Thymus (tissue), 14 donors: ENCODE measurements around the gene ULK1. TPM values are rescaled to one million over a fixed set of nuclear protein-coding genes. Genes with fewer than 3 reads are reported as not detected.

Source experiments
- DNase-seq, 9 donors: peaks; one replicate each; pipeline ENCODE4 v3.0.0-alpha.2; 2013; ENCODE audit warnings: low spot score in 9 of 9, low read depth in 6 of 9, missing footprints in 1 of 9
- H3K27ac ChIP-seq, 2 donors: one replicate each; pipeline ENCODE4 v1.5.1; 2013; ENCODE audit warnings: control low read depth in 1 of 2, low read depth in 1 of 2, low read length in 1 of 2, mild to moderate bottlenecking in 1 of 2, moderate library complexity in 1 of 2
- H3K27me3 ChIP-seq, 2 donors: one replicate each; pipeline ENCODE4 v1.5.1; 2013; ENCODE audit warnings: low read length in 1 of 2; ENCODE audit not compliant: control insufficient read depth in 2 of 2, insufficient read depth in 1 of 2
- H3K36me3 ChIP-seq, 2 donors: one replicate each; pipeline ENCODE4 v1.5.1; 2013; ENCODE audit warnings: low read length in 1 of 2, mild to moderate bottlenecking in 1 of 2, moderate library complexity in 1 of 2; ENCODE audit not compliant: control insufficient read depth in 2 of 2, insufficient read depth in 2 of 2
- H3K4me1 ChIP-seq, 2 donors: one replicate each; pipeline ENCODE4 v1.5.1; 2013; ENCODE audit warnings: low read length in 2 of 2; ENCODE audit not compliant: control insufficient read depth in 2 of 2, insufficient read depth in 2 of 2
- H3K4me3 ChIP-seq, 2 donors: one replicate each; pipeline ENCODE4 v1.5.1; 2013; ENCODE audit warnings: low read length in 2 of 2, control low read depth in 1 of 2, mild to moderate bottlenecking in 1 of 2
- H3K9me3 ChIP-seq, 2 donors: one replicate each; pipeline ENCODE4 v1.5.1; 2013; ENCODE audit warnings: low read length in 1 of 2, mild to moderate bottlenecking in 1 of 2; ENCODE audit not compliant: control insufficient read depth in 2 of 2, insufficient read depth in 1 of 2
- WGBS: extraction: QIAGEN DNeasy Blood & Tissue Kit; methylation state at CpG from one replicate; pipeline ENCODE4 v1.1.7; 2013; 5-methylcytosine and 5-hydroxymethylcytosine counted together
- long read RNA-seq, 10 donors: transcript quantifications; one replicate each; lab custom pipeline, GENCODE V29; 2026
- polyA plus RNA-seq: library from polyadenylated mRNA; stranded (reverse); fragments of 200-250 nt; gene quantifications from one replicate; pipeline ENCODE4 v1.2.3, GENCODE V29; 2013
- total RNA-seq: library from RNA; stranded (reverse); fragments of 120-200 nt; gene quantifications from one replicate; pipeline ENCODE4 v1.2.4, GENCODE V29; 2013
- donor health status: healthy.

The ULK1 gene
- total RNA-seq (4.2 TPM), polyA plus RNA-seq (39.2 TPM)
- long read RNA-seq, donor 1, result 0 reads
- long read RNA-seq, donor 2, result 0 reads
- long read RNA-seq, donor 3, partial matches to known transcripts, result 23 of 23 reads
- long read RNA-seq, donor 3, other reads (novel, unspliced or antisense), result 0 of 23 reads
- long read RNA-seq, donor 4, result 0 reads
- long read RNA-seq, donor 5, partial matches to known transcripts, result 28 of 29 reads
- long read RNA-seq, donor 5, other reads (novel, unspliced or antisense), result 0 of 29 reads
- long read RNA-seq, donor 6, full-length matches to known transcripts, result 3 of 3 reads
- long read RNA-seq, donor 6, partial matches to known transcripts, result 0 of 3 reads
- long read RNA-seq, donor 6, other reads (novel, unspliced or antisense), result 0 of 3 reads
- long read RNA-seq, donor 7, result 0 reads
- long read RNA-seq, donor 8, result 0 reads
- long read RNA-seq, donor 9, partial matches to known transcripts, result 6 of 7 reads
- long read RNA-seq, donor 9, other reads (novel, unspliced or antisense), result 0 of 7 reads
- long read RNA-seq, donor 10, partial matches to known transcripts, result 0 of 1 reads
- long read RNA-seq, donor 10, other reads (novel, unspliced or antisense), result 0 of 1 reads

- Histone ChIP-seq H3K27me3 (no peaks in the 10 kb centered on the region), H3K36me3 (peaks cover 0 to 5% of the 10 kb centered on the region in 2 donors), H3K4me3 (peak within 1 kb of the TSS; percentile 73 to 93), H3K27ac (peak within 1 kb of the TSS; percentile 71 to 91), H3K9me3 (peaks cover 0 to 2% of the 10 kb centered on the region in 2 donors), H3K4me1 (peaks cover 24 to 29% of the 10 kb centered on the region in 2 donors)
- peak; percentile 58 to 95 (median 88) for DNase-seq
- under 1% methylated on average over 64 of the region's 64 CpGs for WGBS
Observed at GRCh38 chr12:131894313-131894860, at the start of gene ULK1. ULK1 (plus strand) TSS chr12:131894622; CDS start chr12:131895002, 380 bp downstream.

DNA sequence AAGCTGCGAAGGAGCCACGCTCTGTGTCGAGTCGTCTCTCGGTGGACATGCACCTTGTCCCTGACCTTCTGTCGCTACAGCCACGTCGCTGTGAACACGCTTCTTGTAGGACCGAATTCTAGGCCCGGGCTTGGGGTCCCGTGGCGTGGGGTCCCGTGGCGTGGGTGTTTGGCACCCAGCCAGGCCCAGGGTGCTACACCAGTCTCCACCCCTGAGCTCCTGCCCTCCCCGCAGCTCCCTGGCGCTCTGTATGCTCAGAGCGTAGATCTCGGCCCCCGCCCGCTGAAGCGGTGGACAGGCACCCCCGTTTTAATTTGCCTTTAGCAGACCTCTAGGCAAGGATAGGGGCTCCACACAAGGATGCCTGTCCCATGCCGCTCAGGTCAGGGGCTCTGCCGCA is 49.8 kb upstream of the ULK1 start:
- no peaks in the 10 kb centered on the region for H3K4me1 ChIP-seq
- no peak for DNase-seq
- H3K4me3 ChIP-seq, result no peak overlapping the region
- H3K27ac ChIP-seq, result no peak overlapping the region
- WGBS, result 97% methylated on average over 25 of the region's 25 CpGs
- no peaks in the 10 kb centered on the region for H3K27me3 ChIP-seq
- H3K9me3 ChIP-seq, result no peaks in the 10 kb centered on the region
- H3K36me3 ChIP-seq, result no peaks in the 10 kb centered on the region

DNA sequence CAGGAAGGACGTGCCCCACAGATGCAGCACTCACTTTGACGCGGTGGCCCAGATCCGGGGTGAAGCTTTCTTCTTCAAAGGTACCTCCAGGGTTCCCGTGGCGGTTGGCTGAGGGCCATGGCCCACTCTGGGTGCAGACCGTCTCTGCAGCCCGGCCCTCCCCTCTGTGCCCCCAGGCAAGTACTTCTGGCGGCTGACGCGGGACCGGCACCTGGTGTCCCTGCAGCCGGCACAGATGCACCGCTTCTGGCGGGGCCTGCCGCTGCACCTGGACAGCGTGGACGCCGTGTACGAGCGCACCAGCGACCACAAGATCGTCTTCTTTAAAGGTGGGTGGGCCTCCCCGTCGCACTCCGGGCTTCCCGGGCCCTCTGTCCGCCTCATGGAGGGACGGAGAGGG is 49.3 kb upstream of the ULK1 start:
- Histone ChIP-seq H3K27ac (no peak overlapping the region), H3K36me3 (no peaks in the 10 kb centered on the region), H3K4me3 (no peak overlapping the region), H3K9me3 (no peaks in the 10 kb centered on the region), H3K27me3 (no peaks in the 10 kb centered on the region), H3K4me1 (no peaks in the 10 kb centered on the region)
- no peak for DNase-seq
- WGBS, result 93% methylated on average over 29 of the region's 29 CpGs

DNA sequence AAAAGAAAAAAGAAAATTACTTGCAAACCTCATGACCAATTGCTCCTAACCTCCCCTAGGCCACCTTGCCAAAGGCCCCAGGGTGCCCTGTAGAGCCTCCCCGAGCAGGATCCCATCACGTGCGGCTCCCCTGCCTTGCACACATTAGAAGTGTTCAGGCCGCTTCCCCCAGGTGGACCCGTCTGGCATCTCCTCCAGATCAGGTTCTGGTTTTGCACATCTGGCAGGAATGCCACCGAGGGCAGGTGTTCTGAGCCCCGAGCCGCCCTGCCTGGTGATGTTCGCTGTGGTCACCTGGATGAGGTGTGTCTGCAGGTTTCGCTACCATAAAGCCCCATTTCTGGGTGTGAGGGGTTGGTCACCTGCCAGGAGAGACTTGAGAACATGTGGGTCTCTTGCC is 47.0 kb upstream of the ULK1 start:
- Histone ChIP-seq H3K36me3 (no peaks in the 10 kb centered on the region), H3K27ac (no peak overlapping the region), H3K4me3 (no peak overlapping the region), H3K4me1 (peaks cover 0 to 1% of the 10 kb centered on the region in 2 donors), H3K27me3 (no peaks in the 10 kb centered on the region), H3K9me3 (no peaks in the 10 kb centered on the region)
- DNase-seq, result no peak
- 96% methylated on average over 10 of the region's 10 CpGs for WGBS

- no peak overlapping the region for H3K4me3 ChIP-seq
- peaks cover 0 to 4% of the 10 kb centered on the region in 2 donors for H3K4me1 ChIP-seq
- no peaks in the 10 kb centered on the region for H3K27me3 ChIP-seq
- no peaks in the 10 kb centered on the region for H3K9me3 ChIP-seq
- no peaks in the 10 kb centered on the region for H3K36me3 ChIP-seq
- 91% methylated on average over 24 of the region's 24 CpGs for WGBS
- DNase-seq, result no peak
- no peak overlapping the region for H3K27ac ChIP-seq
Observed at GRCh38 chr12:131848753-131849152, 45.7 kb upstream of the ULK1 start.

DNA sequence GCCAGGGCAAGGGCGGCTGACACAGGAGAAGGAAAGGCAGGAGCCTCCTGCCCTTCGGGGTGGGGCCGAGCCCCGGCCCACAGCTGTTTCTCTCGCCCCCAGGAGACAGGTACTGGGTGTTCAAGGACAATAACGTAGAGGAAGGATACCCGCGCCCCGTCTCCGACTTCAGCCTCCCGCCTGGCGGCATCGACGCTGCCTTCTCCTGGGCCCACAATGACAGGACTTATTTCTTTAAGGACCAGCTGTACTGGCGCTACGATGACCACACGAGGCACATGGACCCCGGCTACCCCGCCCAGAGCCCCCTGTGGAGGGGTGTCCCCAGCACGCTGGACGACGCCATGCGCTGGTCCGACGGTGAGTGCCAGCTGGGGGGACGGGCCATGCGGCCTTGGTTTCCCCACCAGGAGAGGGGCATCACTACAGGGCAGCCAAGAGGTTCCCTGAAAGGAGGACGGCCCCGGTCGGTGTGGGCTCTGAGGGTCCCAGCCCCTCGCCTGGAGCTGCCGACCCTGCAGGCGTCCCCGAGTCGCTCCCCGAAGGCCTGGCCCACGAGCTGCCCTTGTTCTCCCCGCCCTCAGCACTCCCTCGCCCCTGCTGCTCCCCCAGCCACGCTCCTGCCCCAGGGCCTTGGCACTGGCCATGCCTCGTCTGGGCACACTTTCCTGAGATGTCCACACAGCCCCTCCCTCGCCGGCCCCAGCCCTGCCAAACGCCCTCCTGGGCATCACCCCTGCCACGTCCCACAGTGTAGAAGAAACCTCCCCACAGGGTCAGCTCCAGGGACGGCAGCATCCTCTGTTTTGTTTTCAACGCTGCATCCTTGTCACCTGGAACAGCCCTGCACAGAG is 44.5 kb upstream of the ULK1 start:
- Histone ChIP-seq H3K9me3 (no peaks in the 10 kb centered on the region), H3K4me3 (no peak overlapping the region), H3K4me1 (peaks cover 0 to 4% of the 10 kb centered on the region in 2 donors), H3K27me3 (no peaks in the 10 kb centered on the region), H3K36me3 (no peaks in the 10 kb centered on the region), H3K27ac (no peak overlapping the region)
- 96% methylated on average over 47 of the region's 47 CpGs for WGBS
- DNase-seq, result no peak

GRCh38 chr12:131850856-131851559 is 43.4 kb upstream of the ULK1 start:
- Histone ChIP-seq H3K27ac (no peak overlapping the region), H3K4me1 (peaks cover 0 to 4% of the 10 kb centered on the region in 2 donors), H3K4me3 (no peak overlapping the region), H3K36me3 (no peaks in the 10 kb centered on the region), H3K27me3 (peaks cover 0 to 8% of the 10 kb centered on the region in 2 donors), H3K9me3 (no peaks in the 10 kb centered on the region)
- 94% methylated on average over 41 of the region's 41 CpGs for WGBS
- peak in 1 of 9 donors; percentile 37 for DNase-seq

DNA sequence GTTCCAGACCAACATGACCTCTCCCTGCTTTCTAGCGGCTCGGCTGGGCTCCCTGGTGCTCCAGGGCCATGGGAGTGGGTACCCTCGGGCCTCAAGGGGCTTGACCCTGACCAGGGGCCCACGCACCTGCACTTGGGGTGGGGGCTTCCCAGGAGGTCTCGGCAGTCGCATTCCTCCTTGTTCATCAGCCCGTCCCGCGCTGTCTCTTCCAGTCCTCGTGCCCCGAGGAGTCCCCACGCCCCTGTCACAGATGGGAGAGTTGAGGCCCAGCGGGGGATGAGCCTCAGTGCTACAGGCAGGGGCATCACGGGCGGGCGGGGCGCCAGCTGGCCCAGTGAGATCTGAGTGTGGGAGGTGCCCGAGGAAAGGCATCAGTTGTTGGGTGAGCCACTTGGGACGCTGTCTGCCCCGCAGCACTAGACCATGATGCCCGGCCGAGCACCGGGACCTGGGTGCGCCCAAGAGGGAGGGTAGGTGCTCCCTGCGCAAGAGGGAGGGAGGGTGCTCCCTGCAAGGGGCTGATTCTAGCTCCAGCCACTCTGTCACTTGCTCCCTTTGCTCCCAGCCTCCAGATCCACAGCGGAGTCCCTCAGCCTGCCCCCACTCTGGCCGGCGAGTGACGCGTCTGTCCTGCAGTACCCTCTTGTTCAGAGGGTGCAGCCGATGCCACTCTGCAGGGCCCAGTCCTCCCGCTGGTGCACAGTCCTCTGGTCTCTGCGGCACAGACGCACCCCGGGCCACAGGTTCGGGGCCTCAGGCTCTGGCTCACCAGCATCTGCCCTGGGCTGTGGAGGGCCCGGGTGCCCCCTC is 42.5 kb upstream of the ULK1 start:
- 86% methylated on average over 37 of the region's 37 CpGs for WGBS
- DNase-seq, result no peak
- H3K36me3 ChIP-seq, result no peaks in the 10 kb centered on the region
- no peak overlapping the region for H3K27ac ChIP-seq
- peaks cover 0 to 8% of the 10 kb centered on the region in 2 donors for H3K27me3 ChIP-seq
- H3K4me3 ChIP-seq, result no peak overlapping the region
- peaks cover 0 to 4% of the 10 kb centered on the region in 2 donors for H3K4me1 ChIP-seq
- no peaks in the 10 kb centered on the region for H3K9me3 ChIP-seq
